SK-N-SH treated with all-trans-retinoic acid at 6 μM for 48 hours (cell line): ENCODE results near the gene DGCR2.

Experiments
- ATAC-seq: fragments of 200-7000 bp; cut with Tn5 transposase; 3 replicates; pipeline ENCODE4 v1.9.1; 2020; ENCODE audit warnings: mild to moderate bottlenecking, moderate library complexity
- ARNTL ChIP-seq: fragments of 450-650 bp; formaldehyde crosslinking; IDR thresholded peaks from 2 replicates; pipeline ENCODE4 v1.5.0; 2020; ENCODE audit warnings: low read depth, mild to moderate bottlenecking, moderate library complexity, borderline replicate concordance
- BACH2 ChIP-seq: fragments of 250-450 bp; sonication (Bioruptor Pico); IDR thresholded peaks from 2 replicates; pipeline ENCODE4 v1.9.0; 2021; ENCODE audit warnings: mild to moderate bottlenecking, borderline replicate concordance
- CSDC2 ChIP-seq: fragments of 250-450 bp; sonication (Bioruptor Pico); IDR thresholded peaks from 2 replicates; pipeline ENCODE4 v1.5.0; 2020; ENCODE audit warnings: mild to moderate bottlenecking, moderate library complexity
- ESRRG ChIP-seq: fragments of 250-450 bp; sonication (Bioruptor Pico); IDR thresholded peaks from 2 replicates; pipeline ENCODE4 v1.6.1; 2021; ENCODE audit warnings: mild to moderate bottlenecking
- GLIS3 ChIP-seq: fragments of 250-450 bp; sonication (Bioruptor Pico); IDR thresholded peaks from 2 replicates; pipeline ENCODE4 v1.5.0; 2020; ENCODE audit warnings: mild to moderate bottlenecking, moderate library complexity
- ISL1 ChIP-seq: fragments of 250-450 bp; sonication (Bioruptor Pico); IDR thresholded peaks from 2 replicates; pipeline ENCODE4 v2.1.2; 2022; ENCODE audit warnings: mild to moderate bottlenecking, moderate library complexity
- OSR1 ChIP-seq: fragments of 250-450 bp; sonication (Bioruptor Pico); IDR thresholded peaks from 2 replicates; pipeline ENCODE4 v1.8.0; 2022; ENCODE audit warnings: moderate library complexity, mild to moderate bottlenecking, inconsistent platforms
- PPARA ChIP-seq: fragments of 250-450 bp; sonication (Bioruptor Pico); IDR thresholded peaks from 2 replicates; pipeline ENCODE4 v1.5.0; 2020; ENCODE audit warnings: mild to moderate bottlenecking, borderline replicate concordance
- RARB ChIP-seq: fragments of 250-450 bp; sonication (Bioruptor Pico); IDR thresholded peaks from 2 replicates; pipeline ENCODE4 v1.8.0; 2021; ENCODE audit warnings: mild to moderate bottlenecking, moderate library complexity
- SNAI2 ChIP-seq: fragments of 250-450 bp; sonication (Bioruptor Pico); IDR thresholded peaks from 2 replicates; pipeline ENCODE4 v1.5.0; 2020; ENCODE audit warnings: mild to moderate bottlenecking, moderate library complexity
- TOX ChIP-seq: fragments of 250-450 bp; sonication (Bioruptor Pico); IDR thresholded peaks from 2 replicates; pipeline ENCODE4 v1.8.0; 2021; ENCODE audit warnings: mild to moderate bottlenecking, moderate library complexity, borderline replicate concordance
- TSHZ2 ChIP-seq: fragments of 250-450 bp; sonication (Bioruptor Pico); IDR thresholded peaks from 2 replicates; pipeline ENCODE4 v1.5.0; 2020; ENCODE audit warnings: mild to moderate bottlenecking, moderate library complexity
- ZC3H10 ChIP-seq: fragments of 250-450 bp; sonication (Bioruptor Pico); IDR thresholded peaks from 2 replicates; pipeline ENCODE4 v1.5.1; 2021; ENCODE audit warnings: mild to moderate bottlenecking, moderate library complexity
- ZFP30 ChIP-seq: fragments of 450-650 bp; formaldehyde crosslinking; IDR thresholded peaks from 2 replicates; pipeline ENCODE4 v1.5.0; 2022; ENCODE audit warnings: mild to moderate bottlenecking, moderate library complexity
- TF ChIP-seq, protein P1 (sequence below): fragments of 250-450 bp; sonication (Bioruptor Pico); IDR thresholded peaks from 2 replicates; pipeline ENCODE4 v1.5.1; 2021; ENCODE audit warnings: mild to moderate bottlenecking, moderate library complexity
- TF ChIP-seq, protein P2 (sequence below): fragments of 250-450 bp; sonication (Bioruptor Pico); IDR thresholded peaks from 2 replicates; pipeline ENCODE4 v1.5.1; 2020; ENCODE audit warnings: low read depth, mild to moderate bottlenecking, moderate library complexity
- TF ChIP-seq, protein P3 (sequence below): fragments of 250-450 bp; sonication (Bioruptor Pico); IDR thresholded peaks from 2 replicates; pipeline ENCODE4 v1.8.0; 2020; ENCODE audit warnings: mild to moderate bottlenecking, moderate library complexity, borderline replicate concordance
- TF ChIP-seq, protein P4 (sequence below): fragments of 250-450 bp; sonication (Bioruptor Pico); IDR thresholded peaks from 2 replicates; pipeline ENCODE4 v1.8.0; 2021; ENCODE audit warnings: low read depth, mild to moderate bottlenecking, moderate library complexity, borderline replicate concordance

Gene DGCR2

GRCh38 chr22:19082793-19083192, 39.4 kb downstream of the DGCR2 start:
- TF ChIP-seq PPARA (CRISPR knock-in tag), result no peak
- no peak for TF ChIP-seq RARB (CRISPR knock-in tag)
- TF ChIP-seq, protein P1, sequence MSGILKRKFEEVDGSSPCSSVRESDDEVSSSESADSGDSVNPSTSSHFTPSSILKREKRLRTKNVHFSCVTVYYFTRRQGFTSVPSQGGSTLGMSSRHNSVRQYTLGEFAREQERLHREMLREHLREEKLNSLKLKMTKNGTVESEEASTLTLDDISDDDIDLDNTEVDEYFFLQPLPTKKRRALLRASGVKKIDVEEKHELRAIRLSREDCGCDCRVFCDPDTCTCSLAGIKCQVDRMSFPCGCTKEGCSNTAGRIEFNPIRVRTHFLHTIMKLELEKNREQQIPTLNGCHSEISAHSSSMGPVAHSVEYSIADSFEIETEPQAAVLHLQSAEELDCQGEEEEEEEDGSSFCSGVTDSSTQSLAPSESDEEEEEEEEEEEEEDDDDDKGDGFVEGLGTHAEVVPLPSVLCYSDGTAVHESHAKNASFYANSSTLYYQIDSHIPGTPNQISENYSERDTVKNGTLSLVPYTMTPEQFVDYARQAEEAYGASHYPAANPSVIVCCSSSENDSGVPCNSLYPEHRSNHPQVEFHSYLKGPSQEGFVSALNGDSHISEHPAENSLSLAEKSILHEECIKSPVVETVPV, result no peak
- no peak for TF ChIP-seq ARNTL (CRISPR knock-in tag)
- TF ChIP-seq, protein P2, sequence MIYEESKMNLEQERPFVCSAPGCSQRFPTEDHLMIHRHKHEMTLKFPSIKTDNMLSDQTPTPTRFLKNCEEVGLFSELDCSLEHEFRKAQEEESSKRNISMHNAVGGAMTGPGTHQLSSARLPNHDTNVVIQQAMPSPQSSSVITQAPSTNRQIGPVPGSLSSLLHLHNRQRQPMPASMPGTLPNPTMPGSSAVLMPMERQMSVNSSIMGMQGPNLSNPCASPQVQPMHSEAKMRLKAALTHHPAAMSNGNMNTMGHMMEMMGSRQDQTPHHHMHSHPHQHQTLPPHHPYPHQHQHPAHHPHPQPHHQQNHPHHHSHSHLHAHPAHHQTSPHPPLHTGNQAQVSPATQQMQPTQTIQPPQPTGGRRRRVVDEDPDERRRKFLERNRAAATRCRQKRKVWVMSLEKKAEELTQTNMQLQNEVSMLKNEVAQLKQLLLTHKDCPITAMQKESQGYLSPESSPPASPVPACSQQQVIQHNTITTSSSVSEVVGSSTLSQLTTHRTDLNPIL (CRISPR knock-in tag), result no peak
- no peak for ATAC-seq

DNA sequence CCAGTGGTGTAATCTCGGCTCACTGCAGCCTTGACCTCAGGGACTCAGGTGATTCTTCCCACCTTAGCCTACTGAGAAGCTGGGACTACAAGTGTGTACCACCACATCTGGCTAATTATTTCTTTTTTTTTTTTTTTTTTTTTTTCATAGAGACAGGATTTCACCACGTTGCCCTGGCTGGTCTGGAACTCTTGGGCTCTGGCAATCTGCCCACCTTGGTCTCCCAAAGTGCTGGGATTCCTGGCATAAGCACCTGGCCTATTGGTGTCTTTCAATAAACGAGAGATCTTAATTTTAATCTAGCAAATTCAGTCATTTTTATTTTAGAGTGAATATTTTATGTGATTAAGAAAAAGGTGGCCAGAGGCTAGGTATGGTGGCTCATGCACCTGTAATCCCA, 40.1 kb downstream of the DGCR2 start:
- ATAC-seq, result no peak
- TF ChIP-seq TSHZ2 (no peak), GLIS3 (no peak), OSR1 (CRISPR knock-in tag) (no peak), CSDC2 (CRISPR knock-in tag) (no peak), ARNTL (CRISPR knock-in tag) (no peak), ZFP30 (CRISPR knock-in tag) (no peak), ZC3H10 (CRISPR knock-in tag) (no peak), BACH2 (CRISPR knock-in tag) (no peak), ESRRG (CRISPR knock-in tag) (no peak), RARB (CRISPR knock-in tag) (no peak), SNAI2 (CRISPR knock-in tag) (no peak), TOX (no peak)
- TF ChIP-seq, protein P2 (CRISPR knock-in tag), result no peak
- TF ChIP-seq, protein P1, result no peak
- TF ChIP-seq, protein P3, sequence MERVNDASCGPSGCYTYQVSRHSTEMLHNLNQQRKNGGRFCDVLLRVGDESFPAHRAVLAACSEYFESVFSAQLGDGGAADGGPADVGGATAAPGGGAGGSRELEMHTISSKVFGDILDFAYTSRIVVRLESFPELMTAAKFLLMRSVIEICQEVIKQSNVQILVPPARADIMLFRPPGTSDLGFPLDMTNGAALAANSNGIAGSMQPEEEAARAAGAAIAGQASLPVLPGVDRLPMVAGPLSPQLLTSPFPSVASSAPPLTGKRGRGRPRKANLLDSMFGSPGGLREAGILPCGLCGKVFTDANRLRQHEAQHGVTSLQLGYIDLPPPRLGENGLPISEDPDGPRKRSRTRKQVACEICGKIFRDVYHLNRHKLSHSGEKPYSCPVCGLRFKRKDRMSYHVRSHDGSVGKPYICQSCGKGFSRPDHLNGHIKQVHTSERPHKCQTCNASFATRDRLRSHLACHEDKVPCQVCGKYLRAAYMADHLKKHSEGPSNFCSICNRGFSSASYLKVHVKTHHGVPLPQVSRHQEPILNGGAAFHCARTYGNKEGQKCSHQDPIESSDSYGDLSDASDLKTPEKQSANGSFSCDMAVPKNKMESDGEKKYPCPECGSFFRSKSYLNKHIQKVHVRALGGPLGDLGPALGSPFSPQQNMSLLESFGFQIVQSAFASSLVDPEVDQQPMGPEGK, result no peak
- TF ChIP-seq, protein P4, sequence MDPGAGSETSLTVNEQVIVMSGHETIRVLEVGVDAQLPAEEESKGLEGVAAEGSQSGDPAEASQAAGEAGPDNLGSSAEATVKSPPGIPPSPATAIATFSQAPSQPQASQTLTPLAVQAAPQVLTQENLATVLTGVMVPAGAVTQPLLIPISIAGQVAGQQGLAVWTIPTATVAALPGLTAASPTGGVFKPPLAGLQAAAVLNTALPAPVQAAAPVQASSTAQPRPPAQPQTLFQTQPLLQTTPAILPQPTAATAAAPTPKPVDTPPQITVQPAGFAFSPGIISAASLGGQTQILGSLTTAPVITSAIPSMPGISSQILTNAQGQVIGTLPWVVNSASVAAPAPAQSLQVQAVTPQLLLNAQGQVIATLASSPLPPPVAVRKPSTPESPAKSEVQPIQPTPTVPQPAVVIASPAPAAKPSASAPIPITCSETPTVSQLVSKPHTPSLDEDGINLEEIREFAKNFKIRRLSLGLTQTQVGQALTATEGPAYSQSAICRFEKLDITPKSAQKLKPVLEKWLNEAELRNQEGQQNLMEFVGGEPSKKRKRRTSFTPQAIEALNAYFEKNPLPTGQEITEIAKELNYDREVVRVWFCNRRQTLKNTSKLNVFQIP, result no peak
- TF ChIP-seq, all 23 proteins: peak for 0

DNA sequence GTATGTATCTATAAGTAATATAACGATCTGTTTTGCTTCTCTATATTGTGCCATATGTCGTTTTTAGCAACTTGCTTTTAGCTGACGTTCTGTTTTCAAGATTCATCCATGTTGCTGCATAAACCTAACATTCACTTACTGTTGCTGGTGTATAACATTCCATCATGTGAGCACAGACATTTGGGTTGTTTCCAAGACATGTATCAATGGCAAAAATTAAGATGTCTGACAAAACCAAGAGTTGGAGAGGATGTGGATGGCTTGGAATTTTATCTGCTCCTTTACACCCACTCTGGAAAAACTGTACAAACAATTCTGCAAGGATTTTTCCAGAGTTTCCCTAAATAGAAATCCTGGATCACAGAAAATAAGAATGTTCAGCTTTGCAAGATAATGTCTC, 40.9 kb downstream of the DGCR2 start:
- ATAC-seq, result no peak

More for the DNA sequence above, 40.9 kb downstream of the DGCR2 start:
- TF ChIP-seq ISL1 (CRISPR knock-in tag), result no peak
